Effector CD8-positive, alpha-beta T cell (primary cell): Measurements from ENCODE around the gene IGF1R.
"Not testable (repeated sequence)": the region's sequence is repeated elsewhere in the genome, so short reads cannot be mapped to it uniquely, and the experiment has no call there.

Source experiments
- DNase-seq: peaks from one replicate; lab custom pipeline; 2025; lab: John Stamatoyannopoulos, UW
- total RNA-seq, 4 experiments: gene quantifications; one replicate each; lab custom pipeline; 2026; lab: John Stamatoyannopoulos, UW

The IGF1R gene
- 19.2 to 46.1 (median 28.6) reads per million in 4 experiments for total RNA-seq

- DNase-seq: peak; percentile 77
Observed at GRCh38 chr15:98647774-98648653, at the start of gene IGF1R. TSS of gene IGF1R (plus strand) at chr15:98648539. CDS start at chr15:98649582, 1,043 bp downstream.

GRCh38 chr15:98599909-98600691, 48.2 kb upstream of the IGF1R start:
- DNase-seq: no peak

- DNase-seq: no peak
Observed at GRCh38 chr15:98604983-98605382, 43.4 kb upstream of the IGF1R start.

- DNase-seq: no peak
Observed at GRCh38 chr15:98609144-98609852, 39.0 kb upstream of the IGF1R start.

- no peak for DNase-seq
Observed at GRCh38 chr15:98610991-98611390, 37.3 kb upstream of the IGF1R start.

- DNase-seq: no peak
Observed at GRCh38 chr15:98611808-98612207, 36.5 kb upstream of the IGF1R start.

- DNase-seq: no peak
Observed at GRCh38 chr15:98612490-98613110, 35.7 kb upstream of the IGF1R start.

GRCh38 chr15:98614681-98615080, 33.7 kb upstream of the IGF1R start:
- DNase-seq: no peak

- DNase-seq: no peak
Observed at GRCh38 chr15:98616397-98616796, 31.9 kb upstream of the IGF1R start.

- no peak for DNase-seq
Observed at GRCh38 chr15:98617328-98617980, 30.9 kb upstream of the IGF1R start.

GRCh38 chr15:98618576-98618975, 29.8 kb upstream of the IGF1R start:
- DNase-seq: not testable (repeated sequence)

GRCh38 chr15:98620020-98620419, 28.3 kb upstream of the IGF1R start:
- no peak for DNase-seq

GRCh38 chr15:98621021-98621420, 27.3 kb upstream of the IGF1R start:
- DNase-seq: no peak

GRCh38 chr15:98625614-98626013, 22.7 kb upstream of the IGF1R start:
- DNase-seq: no peak

GRCh38 chr15:98626153-98626552, 22.2 kb upstream of the IGF1R start:
- DNase-seq: no peak

- no peak for DNase-seq
Observed at GRCh38 chr15:98628216-98628615, 20.1 kb upstream of the IGF1R start.

- no peak for DNase-seq
Observed at GRCh38 chr15:98635848-98636247, 12.5 kb upstream of the IGF1R start.

- DNase-seq: no peak
Observed at GRCh38 chr15:98643115-98643514, 5.2 kb upstream of the IGF1R start.

GRCh38 chr15:98646546-98647025, 1.8 kb upstream of the IGF1R start:
- DNase-seq: no peak

GRCh38 chr15:98647026-98647773, 1.1 kb upstream of the IGF1R start:
- DNase-seq: peak; percentile 58
